GM19043 (cell line): ENCODE results near the gene SNAP25.

Experiments used
- ATAC-seq: cut with Tn5 transposase; IDR thresholded peaks from one replicate; pipeline ENCODE4 v1.9.1; 2021; ENCODE audit warnings: low read depth; ENCODE audit not compliant: unreplicated experiment

SNAP25 gene

DNA sequence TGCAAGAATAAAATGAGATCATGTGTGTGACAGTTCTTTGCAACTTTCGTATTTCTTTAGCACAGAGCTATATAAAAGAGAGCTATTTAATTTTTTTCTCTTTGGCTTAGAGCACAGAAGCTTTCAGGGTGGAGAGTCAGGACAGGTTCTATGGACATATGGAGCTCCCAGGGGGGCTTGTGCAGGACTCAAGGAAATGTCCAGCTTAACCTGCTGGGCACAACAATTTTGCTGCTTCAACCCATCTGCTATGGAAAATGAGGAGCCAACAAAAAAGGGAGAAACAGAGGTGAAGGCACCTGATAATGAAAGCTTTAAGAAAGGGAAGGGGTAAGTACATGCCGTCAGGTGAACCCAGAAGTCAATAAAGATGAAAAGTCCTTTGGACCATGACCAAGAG lies 5.1 kb upstream of the SNAP25 start:
- ATAC-seq, result no peak

GRCh38 chr20:10216146-10216791 lies 2.4 kb upstream of the SNAP25 start:
- ATAC-seq, result no peak

GRCh38 chr20:10217721-10218410 lies 764 bp upstream of the SNAP25 start:
- ATAC-seq, result no peak

DNA sequence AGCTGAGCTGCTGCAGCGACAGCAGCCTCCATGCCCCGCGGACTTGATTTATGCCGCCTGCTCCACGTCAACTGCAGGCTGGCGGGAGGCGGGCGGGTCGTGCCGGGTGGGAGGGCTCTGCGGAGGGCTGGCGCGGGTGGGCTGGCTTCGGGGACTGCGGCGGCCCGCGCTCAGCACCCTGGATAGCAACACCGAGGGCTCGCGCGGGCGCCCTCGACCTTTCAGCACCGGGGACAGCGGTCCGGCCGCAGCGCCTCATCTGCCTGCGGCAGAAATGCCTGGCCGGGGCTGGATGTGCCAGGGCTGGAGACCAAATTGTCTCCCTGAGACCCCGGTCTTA lies 792 bp downstream of the SNAP25 start:
- peak; percentile 77 for ATAC-seq

DNA sequence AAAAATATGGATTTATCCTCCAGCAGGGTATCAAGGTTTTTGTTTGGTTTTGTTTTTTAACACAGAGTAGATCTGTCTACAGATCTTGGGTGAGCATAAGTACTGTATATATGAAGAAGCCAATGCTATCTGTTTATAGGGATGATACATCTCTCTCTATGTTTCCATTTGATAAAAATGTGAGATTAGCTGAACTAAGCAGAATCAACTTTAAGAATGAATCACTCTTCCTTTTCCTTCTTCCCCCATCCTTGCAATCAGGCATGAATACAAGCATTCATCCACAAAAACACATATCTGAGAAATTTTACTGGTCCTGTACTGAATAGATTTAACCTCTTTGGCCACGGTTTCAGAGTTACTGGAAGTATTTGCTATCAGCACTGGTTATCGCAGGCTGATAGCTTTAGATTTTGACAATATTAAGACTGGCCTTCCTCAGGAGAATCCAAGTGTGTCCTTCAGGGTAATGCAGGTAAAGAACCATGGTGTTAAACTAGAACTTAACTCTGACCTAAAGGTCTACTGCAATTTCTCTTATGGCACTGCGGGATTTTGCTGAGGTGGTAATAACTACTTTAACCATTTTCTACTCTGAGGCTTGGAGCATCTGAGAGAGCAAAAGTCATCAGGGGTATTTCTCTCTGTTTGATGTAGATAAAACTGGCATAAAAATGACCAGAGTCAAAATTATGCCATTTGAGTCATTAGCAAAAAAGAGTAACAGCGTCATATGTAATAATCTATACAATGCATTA lies 1.5 kb downstream of the SNAP25 start:
- ATAC-seq, result no peak

DNA sequence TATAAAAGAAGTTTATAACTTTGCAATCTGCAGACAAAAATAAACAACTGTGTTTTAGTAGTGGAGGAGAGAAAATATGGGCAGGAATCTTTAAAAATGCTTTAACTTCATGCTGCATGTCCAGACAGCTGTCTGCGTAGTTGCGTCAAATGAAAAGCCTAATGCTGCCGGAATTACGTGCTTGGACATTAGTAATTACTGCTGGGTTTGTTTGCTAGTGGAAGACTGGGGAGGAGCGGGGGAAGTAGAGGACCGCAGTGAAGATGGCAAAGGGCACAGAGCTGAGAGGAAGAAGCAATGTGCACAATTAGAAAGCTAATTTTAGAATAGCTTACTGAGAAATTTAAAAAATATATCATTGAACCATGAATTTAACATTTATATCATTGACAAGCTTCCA lies 2.4 kb downstream of the SNAP25 start:
- ATAC-seq, result no peak

- no peak for ATAC-seq
These were observed 6.9 kb downstream of the SNAP25 start for GRCh38 chr20:10225439-10226060.

GRCh38 chr20:10228330-10228729 lies 9.7 kb downstream of the SNAP25 start:
- ATAC-seq, result no peak

GRCh38 chr20:10231290-10231689 lies 12.7 kb downstream of the SNAP25 start:
- ATAC-seq, result no peak

GRCh38 chr20:10236540-10237533 lies 18.2 kb downstream of the SNAP25 start:
- ATAC-seq, result no peak

GRCh38 chr20:10239954-10240353 lies 21.3 kb downstream of the SNAP25 start:
- ATAC-seq, result no peak

DNA sequence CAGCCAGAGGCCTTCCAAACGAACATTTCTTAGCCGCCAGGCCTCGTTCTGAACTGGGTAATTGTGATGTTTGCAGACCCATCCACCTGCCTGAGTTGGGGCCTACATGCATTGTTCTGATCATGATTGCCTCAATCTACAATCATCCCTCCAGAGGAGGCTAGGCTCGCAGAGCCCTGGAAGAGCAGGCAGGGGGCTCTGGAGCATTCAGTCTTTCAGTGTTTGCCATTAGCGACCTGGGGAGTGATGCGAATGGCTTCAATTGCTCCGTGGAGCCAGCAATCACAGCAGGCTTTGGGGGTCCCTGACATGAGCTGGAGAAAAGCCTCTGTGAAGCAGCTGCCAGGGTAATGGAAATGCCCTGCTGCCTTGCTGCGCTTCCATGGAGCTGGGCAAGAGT lies 22.0 kb downstream of the SNAP25 start:
- no peak for ATAC-seq

GRCh38 chr20:10242166-10242565 lies 23.5 kb downstream of the SNAP25 start:
- no peak for ATAC-seq

DNA sequence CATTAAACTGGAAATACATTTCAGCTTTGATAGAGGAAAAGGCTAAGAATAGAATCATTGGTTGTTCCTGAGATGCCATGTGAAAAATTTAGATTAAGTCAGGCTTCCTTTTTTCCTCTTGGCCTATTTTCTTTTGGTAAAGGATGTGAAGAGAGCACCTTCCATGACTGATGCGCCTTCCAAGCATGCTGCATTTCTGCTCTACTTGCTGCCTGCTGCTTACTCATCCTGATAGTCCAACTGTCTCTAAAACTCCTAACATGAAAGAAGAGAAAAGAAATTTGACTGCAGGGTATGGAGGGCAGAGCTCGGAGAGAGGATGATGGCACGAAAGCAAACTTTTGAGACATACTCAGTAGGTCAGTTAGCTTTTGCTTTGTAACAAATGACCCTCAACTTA lies 28.8 kb downstream of the SNAP25 start:
- ATAC-seq, result no peak

GRCh38 chr20:10249048-10249770 lies 30.6 kb downstream of the SNAP25 start:
- ATAC-seq, result no peak

GRCh38 chr20:10249822-10250221 lies 31.2 kb downstream of the SNAP25 start:
- no peak for ATAC-seq

DNA sequence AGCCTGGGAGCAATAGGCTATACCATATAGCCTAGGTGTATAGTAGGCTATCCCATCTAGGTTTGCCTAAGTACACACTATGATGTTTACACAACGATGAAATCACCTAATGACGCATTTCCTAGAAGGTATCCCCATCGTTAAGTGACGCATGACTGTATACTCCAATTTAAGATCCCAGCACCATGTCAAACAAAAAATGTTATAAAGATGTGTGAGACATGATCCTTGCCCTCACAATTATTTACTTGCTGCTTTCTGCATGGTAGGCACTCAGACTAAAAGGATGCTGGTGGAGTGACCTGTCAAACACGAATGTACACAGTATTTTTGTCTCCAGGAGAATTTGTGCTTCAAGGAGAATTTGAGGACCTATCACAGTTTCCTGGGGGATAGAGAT lies 32.3 kb downstream of the SNAP25 start:
- no peak for ATAC-seq

DNA sequence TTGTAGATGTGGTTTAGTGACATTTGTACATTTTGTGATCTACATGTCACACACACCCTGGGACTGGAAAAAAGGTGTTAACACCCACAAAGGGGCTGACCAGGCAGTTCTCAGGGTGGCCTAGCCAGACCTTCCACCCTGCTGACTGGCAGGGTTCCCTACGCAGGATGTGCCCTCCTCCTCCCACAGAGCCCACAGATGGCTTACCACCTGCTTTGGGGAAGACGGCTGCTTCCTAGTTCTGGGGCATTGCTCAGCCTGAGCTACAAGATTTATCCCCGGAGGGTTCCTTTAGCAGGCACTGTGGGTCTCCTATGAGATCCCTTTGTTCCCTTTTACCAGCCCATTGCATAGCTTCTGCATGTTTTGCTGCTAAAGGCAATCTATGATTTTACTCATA lies 35.1 kb downstream of the SNAP25 start:
- no peak for ATAC-seq

- ATAC-seq, result no peak
These were observed 37.2 kb downstream of the SNAP25 start for GRCh38 chr20:10255846-10256245.

DNA sequence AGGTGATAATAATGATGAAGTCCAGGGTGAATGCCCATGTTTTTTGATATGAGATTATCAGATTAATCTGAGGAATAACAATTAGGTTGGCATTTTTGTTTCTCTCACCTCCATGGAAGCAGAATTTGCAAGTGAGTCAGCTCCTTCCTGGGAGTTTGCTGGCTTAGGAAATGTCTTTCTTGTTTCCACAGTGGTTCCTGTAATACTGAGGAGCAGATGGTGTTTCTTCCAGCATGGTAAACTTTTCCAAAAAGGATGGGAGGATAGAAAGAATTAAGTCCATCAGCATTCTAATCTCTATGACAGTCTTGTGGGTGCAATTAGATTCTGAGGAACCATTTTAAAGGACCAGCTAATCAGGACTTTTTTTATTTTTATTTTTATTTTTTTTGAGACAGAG lies 40.5 kb downstream of the SNAP25 start:
- ATAC-seq, result no peak
